GM23338 (cell line): ENCODE data around the gene MEGF9. TPM values are rescaled to one million over a fixed set of nuclear protein-coding genes. Genes with fewer than 3 reads are reported as not detected.

Experiments
- ATAC-seq: fragments of 200-7000 bp; cut with Tn5 transposase; 3 replicates; pipeline ENCODE4 v1.9.1; 2020
- DNase-seq: peaks from one replicate; pipeline ENCODE4 v3.0.0-alpha.2; 2015; ENCODE audit warnings: low spot score
- H2AFZ ChIP-seq: fragments of 200-600 bp; sonication (generic); 2 replicates; pipeline ENCODE4 v1.8.0; 2016; ENCODE audit warnings: antibody characterized with exemption, mild to moderate bottlenecking, moderate library complexity
- H3F3A ChIP-seq: fragments of 200-600 bp; sonication (generic); replicated peaks from 2 replicates; pipeline ENCODE4 v1.8.0; 2017; ENCODE audit warnings: antibody characterized with exemption, mixed run types, low read depth
- H3K27ac ChIP-seq: fragments of 200-600 bp; sonication (generic); 2 replicates; pipeline ENCODE4 v1.6.1; 2016; ENCODE audit warnings: low read depth
- H3K27me3 ChIP-seq: fragments of 200-600 bp; sonication (generic); 2 replicates; pipeline ENCODE4 v1.8.0; 2016; ENCODE audit warnings: mild to moderate bottlenecking, mixed run types, moderate library complexity; ENCODE audit not compliant: insufficient read depth
- H3K36me3 ChIP-seq: fragments of 200-600 bp; sonication (generic); 2 replicates; pipeline ENCODE4 v1.8.0; 2016; ENCODE audit warnings: mild to moderate bottlenecking; ENCODE audit not compliant: insufficient read depth
- H3K4me1 ChIP-seq: fragments of 200-600 bp; sonication (generic); 2 replicates; pipeline ENCODE4 v1.8.0; 2016; ENCODE audit warnings: mild to moderate bottlenecking, moderate library complexity; ENCODE audit not compliant: insufficient read depth
- H3K4me2 ChIP-seq: fragments of 200-600 bp; sonication (generic); 2 replicates; pipeline ENCODE4 v1.7.1; 2017; ENCODE audit warnings: mixed run types
- H3K4me3 ChIP-seq: fragments of 200-600 bp; sonication (generic); 2 replicates; pipeline ENCODE4 v1.6.1; 2016; ENCODE audit warnings: mixed run types
- H3K79me2 ChIP-seq: fragments of 200-600 bp; sonication (generic); replicated peaks from 2 replicates; pipeline ENCODE4 v1.8.0; 2017; ENCODE audit warnings: mild to moderate bottlenecking; ENCODE audit not compliant: insufficient read depth
- H3K9me2 ChIP-seq: fragments of 200-600 bp; sonication (generic); 2 replicates; pipeline ENCODE4 v1.8.0; 2017; ENCODE audit not compliant: insufficient read depth
- H4K20me1 ChIP-seq: fragments of 200-600 bp; sonication (generic); replicated peaks from 2 replicates; pipeline ENCODE4 v1.8.0; 2017; ENCODE audit warnings: mild to moderate bottlenecking; ENCODE audit not compliant: insufficient read depth
- H3K27ac Mint-ChIP-seq: 2 replicates; pipeline ENCODE4 v1.8.0; 2020; ENCODE audit warnings: inconsistent platforms, mild to moderate bottlenecking, moderate library complexity, mixed read lengths
- H3K27me3 Mint-ChIP-seq: 3 replicates; pipeline ENCODE4 v1.8.0; 2022; ENCODE audit warnings: low read depth, mild to moderate bottlenecking, moderate library complexity, mixed read lengths, inconsistent platforms; ENCODE audit not compliant: insufficient read depth, poor library complexity
- H3K36me3 Mint-ChIP-seq: 3 replicates; pipeline ENCODE4 v1.8.0; 2021; ENCODE audit warnings: low read depth, mild to moderate bottlenecking, inconsistent platforms, moderate library complexity, mixed read lengths
- H3K4me1 Mint-ChIP-seq: 3 replicates; pipeline ENCODE4 v1.8.0; 2020; ENCODE audit warnings: mild to moderate bottlenecking, inconsistent platforms, mixed read lengths
- H3K4me3 Mint-ChIP-seq: 3 replicates; pipeline ENCODE4 v1.8.0; 2021; ENCODE audit warnings: moderate library complexity, mild to moderate bottlenecking, inconsistent platforms, mixed read lengths
- H3K9me3 Mint-ChIP-seq: 3 replicates; pipeline ENCODE4 v1.8.0; 2020; ENCODE audit warnings: moderate library complexity, mild to moderate bottlenecking, inconsistent platforms, mixed read lengths
- CREB1 ChIP-seq: fragments of 250-450 bp; sonication (Bioruptor Pico); IDR thresholded peaks from 2 replicates; pipeline ENCODE4 v1.5.0; 2020; ENCODE audit warnings: low read depth, mild to moderate bottlenecking, moderate library complexity
- EZH2 ChIP-seq: fragments of 200-600 bp; sonication (generic); IDR thresholded peaks from one replicate; pipeline ENCODE4 v1.8.0; 2017; ENCODE audit warnings: antibody characterized with exemption, mild to moderate bottlenecking, low read depth; ENCODE audit not compliant: unreplicated experiment
- EZH2phosphoT487 ChIP-seq: fragments of 200-600 bp; sonication (generic); IDR thresholded peaks from one replicate; pipeline ENCODE4 v1.8.1; 2018; ENCODE audit warnings: antibody characterized with exemption; ENCODE audit not compliant: unreplicated experiment
- JUNB ChIP-seq: IDR thresholded peaks from one replicate; pipeline ENCODE4 v1.6.1; 2016; ENCODE audit warnings: antibody characterized with exemption; ENCODE audit not compliant: unreplicated experiment
- NANOG ChIP-seq: IDR thresholded peaks from 2 replicates; pipeline ENCODE4 v1.6.1; 2016; ENCODE audit warnings: antibody characterized with exemption, borderline replicate concordance
- POLR2AphosphoS5 ChIP-seq: IDR thresholded peaks from 2 replicates; pipeline ENCODE4 v1.6.1; 2016; ENCODE audit warnings: antibody characterized with exemption, low read depth
- STAT1 ChIP-seq: IDR thresholded peaks from one replicate; pipeline ENCODE4 v1.6.1; 2016; ENCODE audit warnings: antibody characterized with exemption; ENCODE audit not compliant: unreplicated experiment
- ZNF114 ChIP-seq: fragments of 250-450 bp; sonication (Bioruptor Pico); IDR thresholded peaks from 2 replicates; pipeline ENCODE4 v1.5.0; 2020; ENCODE audit warnings: mild to moderate bottlenecking, moderate library complexity
- ZNF331 ChIP-seq: fragments of 250-450 bp; sonication (Bioruptor Pico); IDR thresholded peaks from 2 replicates; pipeline ENCODE4 v1.5.0; 2020; ENCODE audit warnings: low read depth, mild to moderate bottlenecking, moderate library complexity
- polyA plus RNA-seq: library from polyadenylated mRNA; unstranded; fragments of >200 nt; fragmentation: Nextera tagmentation; extraction: Ambion mirVana; gene quantifications from 2 replicates; pipeline ENCODE4 v1.2.1, GENCODE V29; 2016
- total RNA-seq: library from RNA; depleted of rRNA; stranded (reverse); fragments of >200 nt; shearing (Covaris generic); gene quantifications from 2 replicates; pipeline ENCODE4 v1.2.3, GENCODE V29; 2014
- TF ChIP-seq, protein P1 (sequence below): IDR thresholded peaks from one replicate; pipeline ENCODE4 v1.6.1; 2018; ENCODE audit warnings: antibody characterized with exemption; ENCODE audit not compliant: unreplicated experiment
- TF ChIP-seq, protein P2 (sequence below): fragments of 250-450 bp; sonication (Bioruptor Pico); IDR thresholded peaks from 2 replicates; pipeline ENCODE4 v1.5.0; 2020; ENCODE audit warnings: mild to moderate bottlenecking, moderate library complexity
- TF ChIP-seq, protein P3 (sequence below): IDR thresholded peaks from 2 replicates; pipeline ENCODE4 v1.6.1; 2016; ENCODE audit warnings: antibody characterized with exemption
- TF ChIP-seq, protein P4 (sequence below), 2 experiments: fragments of 200-600 bp in 1 of 2; sonication (generic) in 1 of 2; conservative IDR thresholded peaks; 2 replicates each; pipeline versions ENCODE4 v1.5.1 to v1.6.1; 2016 to 2017; ENCODE audit warnings: antibody characterized with exemption in 2 of 2, low read depth in 2 of 2, mild to moderate bottlenecking in 2 of 2, moderate library complexity in 1 of 2

MEGF9 gene
- total and polyA plus RNA-seq, 2 experiments from 2014 or later, result 0.87 to 1.6 TPM

DNA sequence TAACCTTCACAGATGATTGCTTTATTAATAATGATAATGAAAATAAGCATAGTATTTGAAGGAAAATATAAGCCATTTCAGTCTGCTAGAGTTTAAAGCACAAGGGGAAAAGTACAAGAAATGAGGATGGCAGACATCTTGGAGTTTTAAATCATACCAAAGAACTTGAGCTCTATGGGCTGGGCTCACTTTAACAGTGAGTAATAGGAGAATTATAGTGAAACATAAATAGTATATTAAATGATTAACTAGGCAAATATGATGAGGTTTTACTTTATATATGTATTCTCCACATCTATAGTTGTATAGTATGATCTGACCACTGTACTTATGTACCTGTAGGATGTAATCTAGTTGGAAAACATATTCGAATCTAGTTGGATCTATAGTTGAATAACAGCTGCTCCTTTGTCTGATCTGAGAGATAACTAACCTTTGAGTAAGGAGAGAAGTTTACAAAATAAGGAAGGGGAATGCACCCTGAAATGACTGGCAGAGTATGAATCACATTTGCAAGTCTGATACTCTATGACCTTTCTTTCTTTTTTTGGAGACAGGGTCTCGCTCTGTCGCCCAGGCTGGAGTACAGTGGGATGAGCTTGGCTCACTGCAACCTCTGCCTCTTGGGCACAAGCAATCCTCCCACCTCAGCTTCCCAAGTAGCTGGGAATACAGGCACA, 17.6 kb downstream of the MEGF9 start:
- Histone ChIP-seq H3K27me3 (peaks cover 86% of the 10 kb centered on the region), H3K9me2 (no peaks in the 10 kb centered on the region), H3K27ac (no peak overlapping the region), H3F3A (no peaks in the 10 kb centered on the region), H3K4me3 (no peak overlapping the region), H3K4me1 (no peaks in the 10 kb centered on the region), H3K36me3 (no peaks in the 10 kb centered on the region), H3K79me2 (no peaks in the 10 kb centered on the region), H4K20me1 (peaks cover 31% of the 10 kb centered on the region), H3K4me2 (no peak overlapping the region), H2AFZ (no peak overlapping the region)
- H3K4me3 Mint-ChIP-seq, result no peak overlapping the region
- peaks cover 12% of the 10 kb centered on the region for H3K27me3 Mint-ChIP-seq
- DNase-seq (no peak), ATAC-seq (no peak)
- H3K27ac Mint-ChIP-seq, result no peak overlapping the region
- no peaks in the 10 kb centered on the region for H3K9me3 Mint-ChIP-seq
- TF ChIP-seq, protein P1, sequence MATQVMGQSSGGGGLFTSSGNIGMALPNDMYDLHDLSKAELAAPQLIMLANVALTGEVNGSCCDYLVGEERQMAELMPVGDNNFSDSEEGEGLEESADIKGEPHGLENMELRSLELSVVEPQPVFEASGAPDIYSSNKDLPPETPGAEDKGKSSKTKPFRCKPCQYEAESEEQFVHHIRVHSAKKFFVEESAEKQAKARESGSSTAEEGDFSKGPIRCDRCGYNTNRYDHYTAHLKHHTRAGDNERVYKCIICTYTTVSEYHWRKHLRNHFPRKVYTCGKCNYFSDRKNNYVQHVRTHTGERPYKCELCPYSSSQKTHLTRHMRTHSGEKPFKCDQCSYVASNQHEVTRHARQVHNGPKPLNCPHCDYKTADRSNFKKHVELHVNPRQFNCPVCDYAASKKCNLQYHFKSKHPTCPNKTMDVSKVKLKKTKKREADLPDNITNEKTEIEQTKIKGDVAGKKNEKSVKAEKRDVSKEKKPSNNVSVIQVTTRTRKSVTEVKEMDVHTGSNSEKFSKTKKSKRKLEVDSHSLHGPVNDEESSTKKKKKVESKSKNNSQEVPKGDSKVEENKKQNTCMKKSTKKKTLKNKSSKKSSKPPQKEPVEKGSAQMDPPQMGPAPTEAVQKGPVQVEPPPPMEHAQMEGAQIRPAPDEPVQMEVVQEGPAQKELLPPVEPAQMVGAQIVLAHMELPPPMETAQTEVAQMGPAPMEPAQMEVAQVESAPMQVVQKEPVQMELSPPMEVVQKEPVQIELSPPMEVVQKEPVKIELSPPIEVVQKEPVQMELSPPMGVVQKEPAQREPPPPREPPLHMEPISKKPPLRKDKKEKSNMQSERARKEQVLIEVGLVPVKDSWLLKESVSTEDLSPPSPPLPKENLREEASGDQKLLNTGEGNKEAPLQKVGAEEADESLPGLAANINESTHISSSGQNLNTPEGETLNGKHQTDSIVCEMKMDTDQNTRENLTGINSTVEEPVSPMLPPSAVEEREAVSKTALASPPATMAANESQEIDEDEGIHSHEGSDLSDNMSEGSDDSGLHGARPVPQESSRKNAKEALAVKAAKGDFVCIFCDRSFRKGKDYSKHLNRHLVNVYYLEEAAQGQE, result no peak
- TF ChIP-seq ZNF114, result no peak
- TF ChIP-seq EZH2phosphoT487, result no peak
- TF ChIP-seq, protein P2, sequence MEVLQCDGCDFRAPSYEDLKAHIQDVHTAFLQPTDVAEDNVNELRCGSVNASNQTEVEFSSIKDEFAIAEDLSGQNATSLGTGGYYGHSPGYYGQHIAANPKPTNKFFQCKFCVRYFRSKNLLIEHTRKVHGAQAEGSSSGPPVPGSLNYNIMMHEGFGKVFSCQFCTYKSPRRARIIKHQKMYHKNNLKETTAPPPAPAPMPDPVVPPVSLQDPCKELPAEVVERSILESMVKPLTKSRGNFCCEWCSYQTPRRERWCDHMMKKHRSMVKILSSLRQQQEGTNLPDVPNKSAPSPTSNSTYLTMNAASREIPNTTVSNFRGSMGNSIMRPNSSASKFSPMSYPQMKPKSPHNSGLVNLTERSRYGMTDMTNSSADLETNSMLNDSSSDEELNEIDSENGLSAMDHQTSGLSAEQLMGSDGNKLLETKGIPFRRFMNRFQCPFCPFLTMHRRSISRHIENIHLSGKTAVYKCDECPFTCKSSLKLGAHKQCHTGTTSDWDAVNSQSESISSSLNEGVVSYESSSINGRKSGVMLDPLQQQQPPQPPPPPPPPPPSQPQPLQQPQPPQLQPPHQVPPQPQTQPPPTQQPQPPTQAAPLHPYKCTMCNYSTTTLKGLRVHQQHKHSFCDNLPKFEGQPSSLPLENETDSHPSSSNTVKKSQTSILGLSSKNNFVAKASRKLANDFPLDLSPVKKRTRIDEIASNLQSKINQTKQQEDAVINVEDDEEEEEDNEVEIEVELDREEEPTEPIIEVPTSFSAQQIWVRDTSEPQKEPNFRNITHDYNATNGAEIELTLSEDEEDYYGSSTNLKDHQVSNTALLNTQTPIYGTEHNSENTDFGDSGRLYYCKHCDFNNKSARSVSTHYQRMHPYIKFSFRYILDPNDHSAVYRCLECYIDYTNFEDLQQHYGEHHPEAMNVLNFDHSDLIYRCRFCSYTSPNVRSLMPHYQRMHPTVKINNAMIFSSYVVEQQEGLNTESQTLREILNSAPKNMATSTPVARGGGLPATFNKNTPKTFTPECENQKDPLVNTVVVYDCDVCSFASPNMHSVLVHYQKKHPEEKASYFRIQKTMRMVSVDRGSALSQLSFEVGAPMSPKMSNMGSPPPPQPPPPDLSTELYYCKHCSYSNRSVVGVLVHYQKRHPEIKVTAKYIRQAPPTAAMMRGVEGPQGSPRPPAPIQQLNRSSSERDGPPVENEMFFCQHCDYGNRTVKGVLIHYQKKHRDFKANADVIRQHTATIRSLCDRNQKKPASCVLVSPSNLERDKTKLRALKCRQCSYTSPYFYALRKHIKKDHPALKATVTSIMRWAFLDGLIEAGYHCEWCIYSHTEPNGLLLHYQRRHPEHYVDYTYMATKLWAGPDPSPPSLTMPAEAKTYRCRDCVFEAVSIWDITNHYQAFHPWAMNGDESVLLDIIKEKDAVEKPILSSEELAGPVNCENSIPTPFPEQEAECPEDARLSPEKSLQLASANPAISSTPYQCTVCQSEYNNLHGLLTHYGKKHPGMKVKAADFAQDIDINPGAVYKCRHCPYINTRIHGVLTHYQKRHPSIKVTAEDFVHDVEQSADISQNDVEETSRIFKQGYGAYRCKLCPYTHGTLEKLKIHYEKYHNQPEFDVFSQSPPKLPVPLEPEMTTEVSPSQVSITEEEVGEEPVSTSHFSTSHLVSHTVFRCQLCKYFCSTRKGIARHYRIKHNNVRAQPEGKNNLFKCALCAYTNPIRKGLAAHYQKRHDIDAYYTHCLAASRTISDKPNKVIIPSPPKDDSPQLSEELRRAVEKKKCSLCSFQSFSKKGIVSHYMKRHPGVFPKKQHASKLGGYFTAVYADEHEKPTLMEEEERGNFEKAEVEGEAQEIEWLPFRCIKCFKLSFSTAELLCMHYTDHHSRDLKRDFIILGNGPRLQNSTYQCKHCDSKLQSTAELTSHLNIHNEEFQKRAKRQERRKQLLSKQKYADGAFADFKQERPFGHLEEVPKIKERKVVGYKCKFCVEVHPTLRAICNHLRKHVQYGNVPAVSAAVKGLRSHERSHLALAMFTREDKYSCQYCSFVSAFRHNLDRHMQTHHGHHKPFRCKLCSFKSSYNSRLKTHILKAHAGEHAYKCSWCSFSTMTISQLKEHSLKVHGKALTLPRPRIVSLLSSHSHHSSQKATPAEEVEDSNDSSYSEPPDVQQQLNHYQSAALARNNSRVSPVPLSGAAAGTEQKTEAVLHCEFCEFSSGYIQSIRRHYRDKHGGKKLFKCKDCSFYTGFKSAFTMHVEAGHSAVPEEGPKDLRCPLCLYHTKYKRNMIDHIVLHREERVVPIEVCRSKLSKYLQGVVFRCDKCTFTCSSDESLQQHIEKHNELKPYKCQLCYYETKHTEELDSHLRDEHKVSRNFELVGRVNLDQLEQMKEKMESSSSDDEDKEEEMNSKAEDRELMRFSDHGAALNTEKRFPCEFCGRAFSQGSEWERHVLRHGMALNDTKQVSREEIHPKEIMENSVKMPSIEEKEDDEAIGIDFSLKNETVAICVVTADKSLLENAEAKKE, result no peak
- no peak for TF ChIP-seq EZH2
- TF ChIP-seq, protein P3, sequence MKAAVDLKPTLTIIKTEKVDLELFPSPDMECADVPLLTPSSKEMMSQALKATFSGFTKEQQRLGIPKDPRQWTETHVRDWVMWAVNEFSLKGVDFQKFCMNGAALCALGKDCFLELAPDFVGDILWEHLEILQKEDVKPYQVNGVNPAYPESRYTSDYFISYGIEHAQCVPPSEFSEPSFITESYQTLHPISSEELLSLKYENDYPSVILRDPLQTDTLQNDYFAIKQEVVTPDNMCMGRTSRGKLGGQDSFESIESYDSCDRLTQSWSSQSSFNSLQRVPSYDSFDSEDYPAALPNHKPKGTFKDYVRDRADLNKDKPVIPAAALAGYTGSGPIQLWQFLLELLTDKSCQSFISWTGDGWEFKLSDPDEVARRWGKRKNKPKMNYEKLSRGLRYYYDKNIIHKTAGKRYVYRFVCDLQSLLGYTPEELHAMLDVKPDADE, result no peak
- TF ChIP-seq CREB1 (CRISPR knock-in tag), result no peak
- no peak for TF ChIP-seq ZNF331
- TF ChIP-seq, protein P4, sequence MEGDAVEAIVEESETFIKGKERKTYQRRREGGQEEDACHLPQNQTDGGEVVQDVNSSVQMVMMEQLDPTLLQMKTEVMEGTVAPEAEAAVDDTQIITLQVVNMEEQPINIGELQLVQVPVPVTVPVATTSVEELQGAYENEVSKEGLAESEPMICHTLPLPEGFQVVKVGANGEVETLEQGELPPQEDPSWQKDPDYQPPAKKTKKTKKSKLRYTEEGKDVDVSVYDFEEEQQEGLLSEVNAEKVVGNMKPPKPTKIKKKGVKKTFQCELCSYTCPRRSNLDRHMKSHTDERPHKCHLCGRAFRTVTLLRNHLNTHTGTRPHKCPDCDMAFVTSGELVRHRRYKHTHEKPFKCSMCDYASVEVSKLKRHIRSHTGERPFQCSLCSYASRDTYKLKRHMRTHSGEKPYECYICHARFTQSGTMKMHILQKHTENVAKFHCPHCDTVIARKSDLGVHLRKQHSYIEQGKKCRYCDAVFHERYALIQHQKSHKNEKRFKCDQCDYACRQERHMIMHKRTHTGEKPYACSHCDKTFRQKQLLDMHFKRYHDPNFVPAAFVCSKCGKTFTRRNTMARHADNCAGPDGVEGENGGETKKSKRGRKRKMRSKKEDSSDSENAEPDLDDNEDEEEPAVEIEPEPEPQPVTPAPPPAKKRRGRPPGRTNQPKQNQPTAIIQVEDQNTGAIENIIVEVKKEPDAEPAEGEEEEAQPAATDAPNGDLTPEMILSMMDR (conservative IDR thresholded peaks at IDR 0.05; ENCODE audit: low read depth in 2 of 2), result no peak
- TF ChIP-seq POLR2AphosphoS5, result no peak
- TF ChIP-seq JUNB, result no peak
- no peak for TF ChIP-seq NANOG
- TF ChIP-seq STAT1, result no peak
- peaks cover 7% of the 10 kb centered on the region; the same call in 2 of the 3 replicates for H3K4me1 Mint-ChIP-seq
- no peaks in the 10 kb centered on the region for H3K36me3 Mint-ChIP-seq
